ENCODE measurements around the gene PRSS22. TPM values are rescaled to one million over a fixed set of nuclear protein-coding genes. Genes with fewer than 3 reads are reported as not detected.

The PRSS22 gene
- total RNA-seq, 1 experiment from 2014 or later: 36.9 TPM

DNA sequence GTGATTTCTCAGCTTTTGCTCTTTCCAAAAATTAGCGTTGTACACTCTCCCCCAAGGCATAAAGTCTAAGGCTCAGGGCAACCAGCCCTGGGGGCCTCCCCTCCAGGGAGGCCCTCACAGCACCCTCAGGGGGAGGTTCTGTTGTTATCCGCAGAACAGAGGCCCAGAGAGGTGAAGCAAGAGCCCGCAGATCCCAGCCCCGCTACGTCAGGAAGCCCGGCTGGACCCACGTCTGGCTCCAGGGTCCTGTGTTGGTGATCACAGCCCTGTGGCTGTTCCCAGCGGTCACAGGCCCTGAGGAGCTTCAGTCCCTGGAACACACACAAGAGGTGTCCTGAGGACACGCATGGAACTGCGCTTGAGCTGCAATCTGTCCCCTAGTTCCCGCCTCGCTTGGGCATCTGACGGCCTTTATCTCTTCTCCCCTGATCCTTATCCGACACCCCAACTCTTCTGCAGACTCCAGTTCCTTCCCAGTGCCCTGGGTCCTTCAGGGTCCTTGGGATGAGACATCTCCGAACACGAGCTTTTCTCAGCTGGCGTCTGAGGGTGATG, 29.0 kb downstream of the PRSS22 start:
- H3K27me3 ChIP-seq (ENCODE audit: low read length): no peaks in the 10 kb centered on the region
- TF ChIP-seq EZH2 (IDR thresholded peaks at IDR 0.05; ENCODE audit: low read length, unreplicated experiment) (no peak), EZH2phosphoT487 (IDR thresholded peaks at IDR 0.05; ENCODE audit: borderline replicate concordance, low read length) (no peak)
- TF ChIP-seq, protein P1, sequence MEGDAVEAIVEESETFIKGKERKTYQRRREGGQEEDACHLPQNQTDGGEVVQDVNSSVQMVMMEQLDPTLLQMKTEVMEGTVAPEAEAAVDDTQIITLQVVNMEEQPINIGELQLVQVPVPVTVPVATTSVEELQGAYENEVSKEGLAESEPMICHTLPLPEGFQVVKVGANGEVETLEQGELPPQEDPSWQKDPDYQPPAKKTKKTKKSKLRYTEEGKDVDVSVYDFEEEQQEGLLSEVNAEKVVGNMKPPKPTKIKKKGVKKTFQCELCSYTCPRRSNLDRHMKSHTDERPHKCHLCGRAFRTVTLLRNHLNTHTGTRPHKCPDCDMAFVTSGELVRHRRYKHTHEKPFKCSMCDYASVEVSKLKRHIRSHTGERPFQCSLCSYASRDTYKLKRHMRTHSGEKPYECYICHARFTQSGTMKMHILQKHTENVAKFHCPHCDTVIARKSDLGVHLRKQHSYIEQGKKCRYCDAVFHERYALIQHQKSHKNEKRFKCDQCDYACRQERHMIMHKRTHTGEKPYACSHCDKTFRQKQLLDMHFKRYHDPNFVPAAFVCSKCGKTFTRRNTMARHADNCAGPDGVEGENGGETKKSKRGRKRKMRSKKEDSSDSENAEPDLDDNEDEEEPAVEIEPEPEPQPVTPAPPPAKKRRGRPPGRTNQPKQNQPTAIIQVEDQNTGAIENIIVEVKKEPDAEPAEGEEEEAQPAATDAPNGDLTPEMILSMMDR (conservative IDR thresholded peaks at IDR 0.05; ENCODE audit: low read depth, low read length): no peak
- H3K9ac ChIP-seq (ENCODE audit: low read length): no peak overlapping the region
- intact Hi-C loops (cut with micrococcal nuclease): loop anchor here (10.0 kb wide), 1 partner anchor 54 kb away; the partner anchor contains the start of gene ELOB
- BruUV-seq (replicated peaks): no TSS peak
- no peak for DNase-seq
- no peak overlapping the region for H3K27ac ChIP-seq (ENCODE audit: low read length)
- H2AFZ ChIP-seq (ENCODE audit: low read length): no peak overlapping the region
- no peak overlapping the region for H3K4me3 ChIP-seq (ENCODE audit: low read length)
- no peaks in the 10 kb centered on the region for H3F3A ChIP-seq (ENCODE audit: low read length, unreplicated experiment)
- no peaks in the 10 kb centered on the region for H3K79me2 ChIP-seq (ENCODE audit: low read length)
- no peaks in the 10 kb centered on the region for H3K9me2 ChIP-seq (replicated peaks; ENCODE audit: low read length)
- ATAC-seq: no peak
- no peaks in the 10 kb centered on the region for H4K20me1 ChIP-seq (ENCODE audit: low read length)
- no peaks in the 10 kb centered on the region for H3K9me3 ChIP-seq (ENCODE audit: low read length)
- H3K4me2 ChIP-seq (ENCODE audit: low read length): no peak overlapping the region
- CTCF ChIA-PET: no interaction called here
- no peaks in the 10 kb centered on the region for H3K36me3 ChIP-seq (ENCODE audit: low read depth, low read length)
- H3K4me1 ChIP-seq (ENCODE audit: insufficient read depth, low read length): peaks cover 12% of the 10 kb centered on the region
- POLR2A ChIA-PET (ENCODE audit: unreplicated experiment): no interaction called here

DNA sequence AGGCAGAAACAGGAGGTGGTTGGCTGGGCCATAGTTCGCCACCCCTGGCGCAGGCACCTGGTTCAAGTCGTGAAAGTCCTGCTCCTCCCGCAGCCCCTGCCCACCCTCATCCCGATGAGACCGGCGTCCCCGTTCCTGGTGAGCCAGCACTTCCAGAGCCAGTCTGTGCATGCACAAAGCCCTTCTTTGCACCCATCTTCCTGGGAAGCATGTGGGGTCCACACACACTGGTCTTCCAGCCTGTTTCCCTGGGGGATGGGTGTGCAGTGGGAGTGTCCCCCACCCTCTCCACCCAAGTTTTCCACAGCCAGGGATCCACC, 29.5 kb downstream of the PRSS22 start:
- H3K27me3 ChIP-seq (ENCODE audit: low read length): no peaks in the 10 kb centered on the region
- H3K4me3 ChIP-seq (ENCODE audit: low read length): no peak overlapping the region
- POLR2A ChIA-PET (ENCODE audit: unreplicated experiment): no interaction called here
- no peak overlapping the region for H3K27ac ChIP-seq (ENCODE audit: low read length)
- H3K4me2 ChIP-seq (ENCODE audit: low read length): no peak overlapping the region
- H3F3A ChIP-seq (ENCODE audit: low read length, unreplicated experiment): no peaks in the 10 kb centered on the region
- TF ChIP-seq, protein P1 (conservative IDR thresholded peaks at IDR 0.05; ENCODE audit: low read depth, low read length): no peak
- TF ChIP-seq EZH2phosphoT487 (IDR thresholded peaks at IDR 0.05; ENCODE audit: borderline replicate concordance, low read length) (no peak), EZH2 (IDR thresholded peaks at IDR 0.05; ENCODE audit: low read length, unreplicated experiment) (no peak)
- no peak overlapping the region for H3K9ac ChIP-seq (ENCODE audit: low read length)
- intact Hi-C loops (cut with micrococcal nuclease): loop anchor here (10.0 kb wide), 1 partner anchor 54 kb away; the partner anchor contains the start of gene ELOB
- no peaks in the 10 kb centered on the region for H3K79me2 ChIP-seq (ENCODE audit: low read length)
- no TSS peak for BruUV-seq (replicated peaks)
- H3K36me3 ChIP-seq (ENCODE audit: low read depth, low read length): no peaks in the 10 kb centered on the region
- no peaks in the 10 kb centered on the region for H4K20me1 ChIP-seq (ENCODE audit: low read length)
- CTCF ChIA-PET: no interaction called here
- peaks cover 12% of the 10 kb centered on the region for H3K4me1 ChIP-seq (ENCODE audit: insufficient read depth, low read length)
- H3K9me2 ChIP-seq (replicated peaks; ENCODE audit: low read length): no peaks in the 10 kb centered on the region
- DNase-seq (no peak), ATAC-seq (no peak)
- H3K9me3 ChIP-seq (ENCODE audit: low read length): no peaks in the 10 kb centered on the region
- H2AFZ ChIP-seq (ENCODE audit: low read length): no peak overlapping the region

DNA sequence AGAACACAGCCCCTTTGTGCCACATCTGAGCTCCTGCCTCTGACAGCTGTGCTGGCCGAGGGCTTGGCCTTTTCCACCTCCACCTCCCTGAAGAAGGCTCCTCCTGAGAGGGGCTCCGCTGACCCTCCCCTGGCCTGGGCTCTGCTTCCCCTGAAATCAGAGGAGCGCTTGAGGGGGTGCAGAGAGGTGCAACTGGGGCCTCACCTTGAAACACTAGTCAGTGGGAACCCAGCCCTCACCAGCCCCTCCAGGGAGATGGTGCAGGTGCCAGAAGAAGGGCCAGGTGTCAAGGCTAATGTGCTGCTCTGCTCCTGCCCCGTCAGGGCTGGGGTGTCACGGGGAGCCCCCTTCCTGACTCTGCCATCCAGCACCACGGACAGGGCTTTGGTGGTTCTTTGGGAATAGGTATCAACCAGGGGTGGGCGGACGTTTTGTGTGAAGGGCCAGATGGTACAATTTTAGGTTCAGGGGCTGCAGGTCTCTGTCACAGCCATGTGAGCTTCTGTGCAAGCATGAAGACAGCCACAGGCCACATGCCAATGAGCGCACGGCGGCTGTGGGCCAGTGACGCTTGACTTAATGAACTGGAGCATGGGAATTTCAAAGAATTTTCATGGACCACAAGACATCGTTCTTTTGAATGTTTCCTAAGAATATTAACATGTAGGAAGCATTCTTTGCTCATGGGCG, 30.0 kb downstream of the PRSS22 start:
- no TSS peak for BruUV-seq (replicated peaks)
- POLR2A ChIA-PET (ENCODE audit: unreplicated experiment): no interaction called here
- DNase-seq: no peak
- H3K27me3 ChIP-seq (ENCODE audit: low read length): no peaks in the 10 kb centered on the region
- no peaks in the 10 kb centered on the region for H3K9me2 ChIP-seq (replicated peaks; ENCODE audit: low read length)
- no peaks in the 10 kb centered on the region for H3F3A ChIP-seq (ENCODE audit: low read length, unreplicated experiment)
- no peaks in the 10 kb centered on the region for H4K20me1 ChIP-seq (ENCODE audit: low read length)
- no peaks in the 10 kb centered on the region for H3K36me3 ChIP-seq (ENCODE audit: low read depth, low read length)
- no peak for ATAC-seq
- TF ChIP-seq EZH2phosphoT487 (IDR thresholded peaks at IDR 0.05; ENCODE audit: borderline replicate concordance, low read length) (no peak), EZH2 (IDR thresholded peaks at IDR 0.05; ENCODE audit: low read length, unreplicated experiment) (no peak)
- TF ChIP-seq, protein P1 (conservative IDR thresholded peaks at IDR 0.05; ENCODE audit: low read depth, low read length): no peak
- CTCF ChIA-PET: no interaction called here
- H3K9ac ChIP-seq (ENCODE audit: low read length): no peak overlapping the region
- no peak overlapping the region for H3K27ac ChIP-seq (ENCODE audit: low read length)
- no peaks in the 10 kb centered on the region for H3K9me3 ChIP-seq (ENCODE audit: low read length)
- H2AFZ ChIP-seq (ENCODE audit: low read length): no peak overlapping the region
- intact Hi-C loops (cut with micrococcal nuclease): loop anchor here (10.0 kb wide), 1 partner anchor 53 kb away; the partner anchor contains the start of gene ELOB
- peaks cover 12% of the 10 kb centered on the region for H3K4me1 ChIP-seq (ENCODE audit: insufficient read depth, low read length)
- H3K79me2 ChIP-seq (ENCODE audit: low read length): no peaks in the 10 kb centered on the region
- H3K4me2 ChIP-seq (ENCODE audit: low read length): no peak overlapping the region
- H3K4me3 ChIP-seq (ENCODE audit: low read length): no peak overlapping the region
